Cardiac fibroblast (primary cell): ENCODE results near the gene SURF1.
"Not testable (repeated sequence)": the region's sequence is repeated elsewhere in the genome, so short reads cannot be mapped to it uniquely, and the experiment has no call there.

Experiments used
- DNase-seq, 2 donors: peaks; one replicate each; pipeline versions ENCODE4 v3.0.0 to v3.0.0-alpha.2; 2010; ENCODE audit warnings: low read depth in 2 of 2
- H3K4me3 ChIP-seq, 2 donors: replicated peaks in 1 of 2; 1 replicate in 1 of 2; 2 replicates in 1 of 2; pipeline ENCODE4 v1.5.1; 2011; ENCODE audit warnings: low read depth in 2 of 2, low read length in 2 of 2, mild to moderate bottlenecking in 2 of 2, moderate library complexity in 1 of 2
- TF ChIP-seq, protein P1 (sequence below): IDR thresholded peaks from one replicate; pipeline ENCODE4 v1.5.1; 2011; ENCODE audit warnings: low read depth, mild to moderate bottlenecking, low read length, inconsistent platforms

Gene SURF1

DNA sequence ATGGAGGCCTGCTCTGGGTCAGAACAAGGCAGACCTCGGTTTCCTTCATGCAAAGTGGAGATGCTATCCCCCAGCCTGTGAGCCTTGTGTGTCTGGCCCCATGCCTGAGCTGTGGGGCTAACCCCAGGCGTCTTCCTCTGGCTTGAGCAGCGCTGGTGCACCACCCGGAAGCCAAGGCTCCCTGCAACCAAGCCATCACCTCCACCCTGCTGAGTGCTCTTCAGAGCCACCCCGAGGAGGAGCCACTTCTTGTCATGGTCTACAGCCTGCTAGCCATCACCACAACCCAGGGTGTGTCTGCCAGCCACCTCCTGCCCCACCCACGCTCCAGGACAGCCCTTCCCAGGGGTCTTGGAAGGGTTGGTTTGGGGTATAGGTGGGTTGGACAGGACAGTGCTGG, 45.3 kb upstream of the SURF1 start:
- DNase-seq, result no peak
- no peak overlapping the region for H3K4me3 ChIP-seq
- TF ChIP-seq, protein P1, sequence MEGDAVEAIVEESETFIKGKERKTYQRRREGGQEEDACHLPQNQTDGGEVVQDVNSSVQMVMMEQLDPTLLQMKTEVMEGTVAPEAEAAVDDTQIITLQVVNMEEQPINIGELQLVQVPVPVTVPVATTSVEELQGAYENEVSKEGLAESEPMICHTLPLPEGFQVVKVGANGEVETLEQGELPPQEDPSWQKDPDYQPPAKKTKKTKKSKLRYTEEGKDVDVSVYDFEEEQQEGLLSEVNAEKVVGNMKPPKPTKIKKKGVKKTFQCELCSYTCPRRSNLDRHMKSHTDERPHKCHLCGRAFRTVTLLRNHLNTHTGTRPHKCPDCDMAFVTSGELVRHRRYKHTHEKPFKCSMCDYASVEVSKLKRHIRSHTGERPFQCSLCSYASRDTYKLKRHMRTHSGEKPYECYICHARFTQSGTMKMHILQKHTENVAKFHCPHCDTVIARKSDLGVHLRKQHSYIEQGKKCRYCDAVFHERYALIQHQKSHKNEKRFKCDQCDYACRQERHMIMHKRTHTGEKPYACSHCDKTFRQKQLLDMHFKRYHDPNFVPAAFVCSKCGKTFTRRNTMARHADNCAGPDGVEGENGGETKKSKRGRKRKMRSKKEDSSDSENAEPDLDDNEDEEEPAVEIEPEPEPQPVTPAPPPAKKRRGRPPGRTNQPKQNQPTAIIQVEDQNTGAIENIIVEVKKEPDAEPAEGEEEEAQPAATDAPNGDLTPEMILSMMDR, result no peak

DNA sequence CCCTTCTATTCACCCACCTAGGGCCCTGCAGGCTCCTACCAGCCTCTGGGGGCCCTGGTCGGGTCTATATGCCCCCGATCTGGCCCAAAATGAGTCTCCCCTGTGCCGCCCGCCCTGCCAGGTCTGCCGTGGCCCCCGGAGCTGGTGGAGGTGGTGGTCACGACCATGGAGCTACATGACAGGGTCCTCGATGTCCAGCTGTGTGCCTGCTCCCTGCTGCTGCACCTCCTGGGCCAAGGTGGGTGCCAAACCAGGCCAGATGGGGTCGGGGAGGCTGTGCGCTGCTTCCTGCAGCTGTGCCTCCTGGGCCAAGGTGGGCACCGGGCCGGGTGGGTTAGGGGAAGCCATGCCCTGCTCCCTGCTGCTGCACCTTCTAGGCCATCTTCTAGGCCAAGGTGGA, 44.0 kb upstream of the SURF1 start:
- no peak for DNase-seq
- H3K4me3 ChIP-seq, result no peak overlapping the region
- TF ChIP-seq, protein P1, result no peak

DNA sequence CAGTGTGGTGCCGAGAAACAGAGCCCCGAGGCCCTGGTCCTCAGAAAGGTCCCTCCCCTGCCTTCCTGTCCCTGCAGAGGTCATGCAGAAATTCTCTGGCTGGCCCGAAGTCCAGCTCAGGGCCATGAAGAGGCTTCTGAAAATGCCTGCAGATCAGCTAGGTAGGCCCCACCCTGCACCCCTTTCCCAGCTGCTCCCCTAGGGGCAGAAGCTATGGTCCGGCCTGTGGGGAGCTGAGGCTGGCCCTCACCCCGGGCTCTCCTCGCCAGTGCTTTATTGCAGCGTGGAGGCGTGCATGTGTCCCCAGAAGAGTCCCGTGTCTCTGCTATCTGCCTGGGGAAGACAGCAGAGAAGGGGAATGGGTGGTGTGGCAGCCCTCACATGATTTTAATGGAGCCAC, 41.6 kb upstream of the SURF1 start:
- H3K4me3 ChIP-seq, result no peak overlapping the region
- no peak for DNase-seq
- TF ChIP-seq, protein P1, result no peak

GRCh38 chr9:133397370-133397769, 41.1 kb upstream of the SURF1 start:
- H3K4me3 ChIP-seq, result no peak overlapping the region
- no peak for DNase-seq
- TF ChIP-seq, protein P1, result no peak

DNA sequence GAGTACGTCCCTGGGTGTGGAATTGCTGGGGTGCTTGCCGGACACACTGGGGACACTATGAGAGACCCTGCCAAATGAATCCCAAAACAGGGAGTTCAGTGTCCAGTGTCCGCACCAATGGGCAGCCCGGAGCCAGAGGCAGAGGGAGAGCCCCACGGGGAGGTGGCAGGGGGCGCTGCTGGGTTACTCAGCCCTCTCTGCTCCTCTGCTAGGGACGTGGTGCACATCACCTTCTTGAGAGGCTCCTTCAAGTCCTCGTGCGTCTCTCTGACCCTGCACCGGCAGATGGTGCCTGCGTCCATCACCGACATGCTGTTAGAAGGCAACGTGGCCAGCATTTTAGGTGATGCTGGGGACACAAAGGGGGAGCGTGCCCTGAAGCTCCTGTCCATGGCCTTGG, 40.7 kb upstream of the SURF1 start:
- no peak overlapping the region for H3K4me3 ChIP-seq
- peak; percentile 15 to 32 for DNase-seq
- TF ChIP-seq, protein P1, result peak; percentile 33

- H3K4me3 ChIP-seq, result no peak overlapping the region
- TF ChIP-seq, protein P1, result no peak
- no peak for DNase-seq
These were observed 38.5 kb upstream of the SURF1 start for GRCh38 chr9:133394687-133395271.

GRCh38 chr9:133393399-133393798, 37.1 kb upstream of the SURF1 start:
- no peak overlapping the region for H3K4me3 ChIP-seq
- DNase-seq, result no peak
- TF ChIP-seq, protein P1, result no peak

DNA sequence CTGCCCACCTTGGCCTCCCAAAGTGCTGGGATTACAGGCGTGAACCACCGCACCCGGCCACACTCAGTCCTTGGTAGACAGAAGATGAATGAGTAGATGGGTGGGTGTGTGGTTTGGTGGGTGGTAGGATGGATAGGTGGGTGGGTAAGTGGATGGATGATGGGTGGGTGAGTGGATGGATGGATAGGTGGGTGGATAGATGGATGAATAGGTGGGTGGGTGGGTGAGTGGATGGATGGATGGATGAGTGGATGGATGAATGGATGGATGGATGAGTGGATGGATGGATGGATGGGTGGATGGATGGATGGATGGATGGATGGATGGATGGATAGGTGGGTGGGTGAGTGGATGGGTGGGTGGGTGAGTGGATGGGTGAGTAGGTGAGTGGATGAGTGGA, 36.0 kb upstream of the SURF1 start:
- DNase-seq, result not testable (repeated sequence)

GRCh38 chr9:133391449-133391848, 35.2 kb upstream of the SURF1 start:
- DNase-seq, H3K4me3 ChIP-seq: not testable (repeated sequence)

More for the DNA sequence above, 36.0 kb upstream of the SURF1 start:
- not testable (repeated sequence) for H3K4me3 ChIP-seq
